HG02981 (cell line): ENCODE results near the gene MYADM.

ENCODE experiments used
- ATAC-seq: cut with Tn5 transposase; IDR thresholded peaks from one replicate; pipeline ENCODE4 v1.9.1; 2021; ENCODE audit warnings: mild to moderate bottlenecking, moderate library complexity; ENCODE audit not compliant: unreplicated experiment

MYADM gene

GRCh38 chr19:53910170-53910518 is 42.5 kb downstream of the MYADM start:
- ATAC-seq: no peak

DNA sequence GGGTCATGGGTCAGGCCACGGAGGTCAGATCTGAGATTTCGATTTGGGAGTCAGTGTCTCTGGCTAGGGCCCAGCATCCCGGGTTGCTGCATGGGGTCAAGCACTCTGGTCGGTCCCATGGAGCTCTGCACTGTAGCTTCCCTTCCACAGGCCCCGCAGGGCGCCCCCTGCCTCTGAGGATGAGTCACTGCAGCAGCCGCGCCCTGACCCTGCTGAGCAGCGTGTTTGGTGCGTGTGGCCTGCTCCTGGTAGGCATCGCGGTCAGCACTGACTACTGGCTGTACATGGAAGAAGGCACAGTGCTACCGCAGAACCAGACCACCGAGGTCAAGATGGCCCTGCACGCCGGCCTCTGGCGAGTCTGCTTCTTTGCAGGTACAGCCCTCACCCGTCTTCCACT is 45.0 kb downstream of the MYADM start:
- no peak for ATAC-seq

DNA sequence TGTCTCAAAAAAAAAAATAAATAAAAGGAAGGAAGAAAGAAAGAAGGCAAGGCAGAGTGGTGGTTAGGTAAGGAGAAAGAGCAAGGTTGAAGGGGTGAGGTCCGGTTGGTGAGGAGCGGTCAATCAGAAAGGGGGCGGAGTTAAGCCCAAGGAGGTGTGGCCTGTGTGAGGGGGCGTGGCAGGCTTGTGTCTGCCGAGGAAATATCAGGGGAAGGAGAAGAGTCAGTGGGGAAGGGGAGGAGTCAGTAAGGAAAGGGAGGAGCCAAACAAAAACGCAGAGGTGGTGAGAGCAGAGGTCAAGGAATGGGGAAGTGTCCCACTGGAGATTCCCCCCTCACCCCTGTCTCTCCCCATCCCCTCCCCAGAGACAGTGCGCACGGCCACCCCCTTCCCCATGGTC is 47.3 kb downstream of the MYADM start:
- no peak for ATAC-seq

DNA sequence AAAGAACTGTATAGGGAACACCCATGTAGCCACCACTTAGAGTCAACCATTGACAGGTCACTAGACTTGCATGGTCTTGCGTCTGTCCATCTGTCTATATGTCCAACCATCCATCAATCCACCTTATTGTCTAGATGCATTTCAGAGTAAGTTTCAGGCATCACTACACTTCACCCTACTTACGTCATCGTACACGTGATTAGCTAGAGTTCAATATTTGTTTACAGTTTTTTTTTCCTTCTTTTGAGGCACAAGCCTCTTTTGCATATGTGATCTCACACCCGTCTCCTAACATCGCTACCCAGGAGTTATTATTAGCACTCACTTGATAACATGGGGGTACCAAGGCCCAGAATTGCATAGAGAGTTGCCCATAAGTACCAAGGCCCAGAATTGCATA is 48.3 kb downstream of the MYADM start:
- ATAC-seq: no peak

DNA sequence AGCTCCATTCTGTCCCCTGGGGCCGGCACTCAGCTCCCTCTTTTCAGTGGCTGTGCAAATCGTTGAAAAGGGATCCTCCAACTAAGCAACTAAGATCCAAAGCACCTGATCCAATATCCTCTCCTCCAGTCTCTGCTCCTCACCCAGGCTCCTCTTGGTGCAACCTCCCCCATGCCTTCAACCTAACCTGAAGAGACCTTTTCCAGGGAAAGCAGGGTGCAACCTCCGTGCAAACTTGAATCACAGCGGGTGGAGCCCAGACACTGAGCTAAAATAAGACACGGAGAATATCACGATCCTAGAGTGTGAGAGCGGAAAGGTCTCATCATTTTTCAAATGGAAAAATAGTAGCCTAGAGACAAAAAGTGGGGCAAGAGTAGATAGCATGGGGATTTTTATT is 49.7 kb downstream of the MYADM start:
- ATAC-seq: no peak
